HG03280 (cell line): Measurements from ENCODE around the gene C1QB.
"Not testable (repeated sequence)": the region's sequence is repeated elsewhere in the genome, so short reads cannot be mapped to it uniquely, and the experiment has no call there.

Experiments used
- ATAC-seq: cut with Tn5 transposase; IDR thresholded peaks from one replicate; pipeline ENCODE4 v1.9.1; 2021; ENCODE audit warnings: mild to moderate bottlenecking, moderate library complexity; ENCODE audit not compliant: unreplicated experiment

Gene C1QB

DNA sequence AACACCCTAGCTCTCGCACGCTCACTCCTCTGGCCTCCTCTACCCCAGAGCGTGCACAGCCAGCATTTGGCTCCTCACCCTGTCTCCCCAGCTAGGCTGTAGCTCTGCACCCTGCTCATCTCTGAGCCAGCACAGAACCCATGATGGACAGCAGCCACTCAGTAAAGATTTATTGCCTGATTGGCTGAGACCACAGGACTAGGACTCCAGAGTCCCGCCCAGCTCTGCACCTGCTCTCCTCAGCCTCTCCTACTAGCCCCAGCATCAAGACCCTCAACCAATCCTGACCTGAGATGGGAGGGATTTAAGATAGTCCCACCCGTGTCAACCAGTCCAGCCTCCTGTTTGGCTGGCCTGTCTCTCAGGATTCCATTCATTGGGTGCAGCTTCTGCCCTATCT is 9.3 kb downstream of the C1QB start:
- ATAC-seq, result no peak

DNA sequence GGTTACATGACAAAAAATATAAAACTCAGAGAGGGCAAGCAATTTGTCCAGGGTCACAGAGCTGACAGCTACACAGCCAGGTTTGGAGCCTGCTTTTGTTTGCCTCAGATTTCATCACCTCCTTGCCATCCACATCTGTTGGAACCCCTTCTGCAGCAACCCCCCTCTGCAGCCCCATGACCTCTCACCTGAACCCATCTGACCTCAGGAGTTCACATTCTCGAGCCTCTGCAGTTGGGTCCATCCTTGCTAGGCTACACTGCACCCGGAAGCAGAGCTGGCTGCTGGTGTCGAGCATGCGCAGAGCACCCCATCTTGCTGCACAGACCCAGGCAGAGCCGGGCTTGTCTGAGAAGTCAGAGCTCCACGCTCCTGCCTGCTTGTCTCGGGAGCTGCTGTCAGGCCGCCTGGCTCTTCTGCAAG is 10.0 kb downstream of the C1QB start:
- no peak for ATAC-seq

DNA sequence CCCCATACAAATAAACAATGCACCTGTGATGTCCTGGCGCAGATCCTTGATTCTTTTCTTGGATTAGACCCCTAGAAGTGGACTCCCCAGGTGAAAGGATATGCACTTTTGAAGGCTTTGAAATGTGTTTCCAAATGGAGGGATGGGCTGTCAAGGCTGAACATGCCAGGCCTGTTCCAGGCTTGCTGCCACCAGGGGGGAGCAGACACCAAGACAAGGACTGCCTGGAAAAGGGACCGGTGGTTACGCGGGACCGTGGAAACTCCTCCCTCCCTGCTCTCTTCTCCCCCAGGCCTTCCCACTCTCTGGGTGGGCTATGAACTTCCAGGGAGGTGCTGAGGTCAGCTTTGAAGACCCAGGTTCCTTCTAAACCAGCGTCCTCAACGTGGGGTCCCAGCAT is 12.7 kb downstream of the C1QB start:
- ATAC-seq, result no peak

DNA sequence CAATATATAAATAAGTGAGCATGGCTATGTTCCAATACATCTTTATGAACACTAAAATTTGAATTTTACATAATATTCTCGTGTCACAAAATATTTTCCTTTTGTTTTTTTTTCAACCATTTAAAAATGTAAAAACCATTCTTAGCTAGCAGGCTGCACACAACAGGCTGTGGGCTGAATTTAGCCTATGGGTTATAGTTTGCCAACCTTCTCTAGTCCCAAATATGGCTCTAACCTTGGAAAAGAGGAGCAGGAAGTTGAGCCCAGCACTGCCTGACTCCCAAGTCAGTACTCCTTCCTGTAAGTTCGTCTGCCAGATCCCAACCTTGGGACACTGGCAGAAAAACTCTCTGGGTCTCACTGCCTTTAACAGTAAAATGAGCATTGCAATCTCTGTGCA is 13.4 kb downstream of the C1QB start:
- ATAC-seq, result no peak

DNA sequence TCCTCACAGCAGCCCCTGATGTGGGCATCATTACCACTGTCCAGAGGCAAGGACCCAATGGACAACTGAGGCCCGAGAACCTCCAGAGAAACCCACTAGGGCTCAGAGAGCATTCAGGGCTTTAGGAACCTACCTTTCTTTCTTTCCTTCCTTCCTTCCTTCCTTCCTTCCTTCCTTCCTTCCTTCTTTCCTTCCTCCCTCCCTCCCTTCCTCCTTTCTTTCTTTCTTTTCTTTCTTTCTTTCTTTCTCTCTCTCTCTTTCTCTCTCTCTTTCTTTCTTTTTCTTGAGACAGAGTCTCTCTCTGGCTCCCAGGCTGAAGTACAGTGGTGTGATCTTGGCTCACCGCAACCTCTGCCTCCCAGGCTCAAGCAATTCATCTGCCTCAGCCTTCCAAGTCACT is 15.8 kb downstream of the C1QB start:
- not testable (repeated sequence) for ATAC-seq

DNA sequence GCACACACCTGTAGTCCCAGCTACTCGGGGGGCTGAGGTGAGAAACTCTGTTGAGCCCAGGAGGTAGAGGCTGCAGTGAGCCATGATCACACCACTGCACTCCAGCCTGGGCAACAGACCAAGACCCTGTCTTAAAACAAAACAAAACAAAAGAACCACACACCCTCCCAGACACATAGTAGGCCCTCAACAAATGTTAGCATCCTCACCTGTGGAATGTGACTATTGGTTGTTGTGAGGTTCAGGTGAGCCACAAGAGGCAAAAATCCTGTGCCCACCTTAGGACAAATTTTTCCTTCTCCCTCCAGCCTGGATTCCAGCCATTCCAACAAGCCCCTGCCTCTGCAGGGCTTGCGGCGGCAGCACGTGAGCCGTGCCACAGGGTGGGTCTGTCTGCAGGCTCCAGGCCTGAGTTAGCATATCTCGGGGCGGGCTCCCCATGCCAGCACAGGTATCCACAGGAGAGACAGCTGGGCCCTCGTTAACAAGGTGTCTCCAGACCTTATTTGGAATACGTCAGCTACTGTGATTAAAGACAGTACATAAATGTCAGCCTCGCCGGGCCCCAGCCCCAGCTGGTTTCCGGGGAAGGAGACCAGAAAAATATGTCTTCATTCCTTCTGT is 17.4 kb downstream of the C1QB start:
- no peak for ATAC-seq

DNA sequence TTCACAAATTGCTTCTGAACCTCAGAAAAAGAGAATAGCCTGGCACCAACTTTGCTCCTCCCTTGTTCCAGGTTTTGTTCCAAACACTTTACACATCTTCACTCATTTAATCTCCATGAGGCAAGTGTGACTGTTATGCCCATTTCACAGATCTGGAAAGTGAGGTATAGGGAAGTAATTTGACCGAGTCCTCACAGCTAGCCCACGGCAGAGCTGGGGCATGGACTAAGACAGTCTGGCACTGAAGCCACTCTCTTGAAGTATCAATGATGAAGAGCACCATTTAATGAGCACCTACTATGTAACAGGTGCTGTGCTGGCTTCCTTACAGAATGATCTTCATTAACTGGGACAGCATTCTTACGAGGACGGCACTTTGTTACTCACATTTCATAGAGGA is 19.0 kb downstream of the C1QB start:
- ATAC-seq, result no peak

DNA sequence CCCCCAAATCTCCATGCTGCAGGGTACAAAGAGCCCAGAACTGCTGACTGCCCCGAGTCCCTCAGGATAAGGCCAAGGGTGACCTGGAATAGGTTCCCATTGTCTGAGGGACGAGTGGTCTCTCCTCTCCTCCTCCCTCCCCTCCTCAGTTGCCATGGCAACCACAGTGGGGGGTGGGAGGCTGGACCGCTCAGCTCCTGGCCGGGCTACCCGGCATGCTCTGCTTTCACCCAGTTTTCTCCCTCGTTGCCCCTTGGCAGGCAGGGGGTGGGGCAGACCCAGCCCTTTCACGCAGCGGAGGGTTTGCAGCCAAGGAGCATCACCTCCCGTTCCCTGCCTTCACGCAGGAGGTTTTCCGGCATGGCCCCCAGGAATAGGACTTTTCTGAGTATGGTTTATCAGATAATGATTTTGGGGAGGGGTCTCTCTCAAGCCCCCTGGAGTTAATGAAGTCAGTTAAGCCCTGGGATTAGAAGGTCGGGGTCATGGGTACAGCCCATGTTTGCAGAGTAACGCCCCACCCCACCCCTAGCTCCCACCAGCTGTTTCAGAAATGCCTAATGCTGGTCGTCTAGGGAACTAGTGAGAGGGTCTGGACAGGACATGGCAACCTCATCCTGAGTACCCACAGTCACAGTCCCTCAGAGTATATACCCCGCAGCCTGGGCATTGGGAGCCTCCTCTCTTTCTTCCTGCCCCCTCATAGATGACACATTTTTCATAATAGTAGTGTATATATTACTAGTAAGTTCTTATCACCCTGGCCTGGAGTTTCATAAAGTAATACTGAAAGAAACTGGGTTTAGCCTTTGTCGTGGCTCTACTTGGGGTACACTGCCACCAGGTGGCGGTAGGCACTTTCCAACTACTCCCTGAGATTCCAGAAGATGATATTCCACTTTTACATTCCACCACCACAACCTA is 20.7 kb downstream of the C1QB start:
- no peak for ATAC-seq

DNA sequence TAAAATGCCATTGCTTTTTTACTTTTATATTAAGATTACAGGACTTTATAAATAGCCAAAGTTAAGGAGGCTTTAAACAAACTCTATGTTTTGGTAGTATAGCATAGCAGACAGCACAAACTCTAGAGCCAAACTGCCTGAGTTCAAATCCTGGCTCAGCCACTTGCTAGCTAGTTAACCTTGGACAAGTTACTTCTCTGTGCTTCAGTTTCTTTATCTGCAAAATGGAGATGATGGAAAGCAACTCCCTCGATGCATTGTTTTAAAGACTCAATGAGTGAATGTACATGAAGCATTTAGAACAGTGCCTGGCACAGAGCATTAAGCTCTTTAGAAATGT is 21.3 kb downstream of the C1QB start:
- ATAC-seq, result no peak

DNA sequence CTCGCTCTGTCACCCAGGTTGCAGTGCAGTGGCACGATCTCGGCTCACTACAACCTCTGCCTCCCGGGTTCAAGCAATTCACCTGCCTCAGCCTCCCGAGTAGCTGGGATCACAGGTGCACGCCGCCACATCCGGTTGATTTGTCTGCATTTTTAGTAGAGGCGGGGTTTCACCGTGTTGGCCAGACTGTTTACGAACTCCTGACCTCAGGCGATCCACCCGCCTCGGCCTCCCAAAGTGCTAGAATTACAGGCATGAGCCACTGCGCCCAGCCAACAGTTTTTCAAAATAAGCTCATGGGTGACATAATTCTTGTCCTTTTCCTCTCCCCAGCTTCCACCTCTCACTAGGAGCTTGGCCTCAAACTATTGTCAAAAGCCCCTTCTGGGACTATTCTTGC is 23.1 kb downstream of the C1QB start:
- not testable (repeated sequence) for ATAC-seq

DNA sequence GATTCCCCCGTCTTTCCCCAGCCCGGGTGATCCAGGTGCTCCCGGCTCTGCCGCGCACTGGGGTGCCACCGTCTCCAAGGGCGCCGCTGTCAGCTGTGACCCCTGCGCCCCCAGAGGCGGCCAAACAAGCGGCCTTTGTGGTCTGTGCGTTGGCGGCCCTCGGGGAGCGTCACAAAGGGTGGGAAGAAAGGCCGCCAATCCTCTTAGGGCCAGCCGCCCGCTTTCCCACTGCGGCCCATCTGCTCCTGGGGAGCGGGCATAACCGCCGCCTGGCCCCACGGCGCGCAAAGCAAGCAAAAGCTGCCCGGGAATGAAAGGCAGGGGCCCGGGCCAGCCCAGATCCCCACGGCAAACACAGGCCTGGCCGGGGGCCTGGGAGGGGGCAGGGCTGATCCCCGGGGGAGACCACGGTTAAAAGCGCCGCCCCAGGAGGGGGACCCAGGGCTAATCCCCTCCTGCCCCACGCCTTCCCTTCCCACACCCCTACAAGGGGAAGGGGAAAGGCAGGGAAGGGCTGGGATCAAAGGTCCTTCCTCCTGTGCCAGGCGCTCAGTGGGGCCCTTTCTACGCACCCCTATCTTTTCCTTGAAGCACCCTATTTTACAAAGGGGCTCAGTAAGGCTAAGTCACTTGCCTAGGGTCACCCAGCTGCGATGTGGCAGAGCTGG is 24.0 kb downstream of the C1QB start:
- ATAC-seq, result no peak

DNA sequence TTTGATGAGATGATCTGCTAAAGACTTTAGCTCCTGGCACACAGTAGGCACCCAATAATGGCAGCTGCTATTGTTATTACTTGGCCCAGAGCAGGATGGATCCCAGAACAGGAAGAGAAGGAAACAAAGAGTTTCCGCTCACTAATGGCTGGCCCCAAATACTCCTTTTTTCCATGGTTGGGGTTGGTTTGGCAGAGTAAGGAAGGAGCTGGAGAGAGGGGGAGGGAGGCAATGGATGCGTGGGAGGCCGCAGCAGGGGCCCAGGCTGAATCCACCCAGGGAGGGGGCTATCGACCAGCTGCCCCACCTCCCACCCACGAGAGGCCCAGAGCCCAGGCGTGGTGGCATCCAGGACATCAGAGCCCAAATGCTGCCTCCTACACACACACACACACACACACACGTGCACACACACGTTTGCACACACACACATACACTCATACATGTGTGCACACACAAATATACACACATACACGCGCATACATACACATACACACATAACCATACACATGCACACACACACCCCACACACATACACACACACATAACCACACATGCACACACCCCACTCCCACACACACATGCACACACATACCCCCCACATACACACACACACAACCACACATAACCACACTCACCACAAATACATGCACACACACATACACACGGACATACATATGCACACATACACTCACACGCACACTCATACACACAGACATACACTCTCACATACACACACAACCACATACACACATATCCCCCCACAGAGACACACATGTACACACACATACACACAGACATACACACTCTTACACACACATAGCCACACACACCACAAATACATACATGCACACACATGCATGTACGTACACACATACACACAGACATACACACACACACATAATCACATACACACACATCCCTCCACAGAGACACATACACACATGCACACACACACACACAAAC is 25.2 kb downstream of the C1QB start:
- ATAC-seq, result no peak

DNA sequence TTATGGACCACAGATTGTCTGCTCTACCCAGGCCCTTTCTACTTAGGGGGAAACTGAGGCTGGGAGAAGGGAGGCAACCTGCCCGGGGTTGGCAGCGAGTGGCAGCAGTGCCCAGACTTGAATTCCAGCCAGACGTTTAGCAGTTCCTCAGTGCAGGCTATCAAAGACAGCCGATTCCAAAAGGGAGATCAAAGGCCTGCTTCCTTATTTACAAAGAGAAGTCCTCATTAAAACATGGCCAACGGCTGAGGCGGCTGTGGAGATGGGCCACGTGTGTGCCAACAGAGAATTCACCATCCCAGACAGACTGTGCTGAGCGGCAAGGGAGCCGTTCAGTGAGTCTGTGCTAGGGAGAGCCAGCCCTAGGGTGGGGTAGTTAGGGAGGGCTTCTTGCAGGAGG is 27.7 kb downstream of the C1QB start:
- ATAC-seq, result no peak

DNA sequence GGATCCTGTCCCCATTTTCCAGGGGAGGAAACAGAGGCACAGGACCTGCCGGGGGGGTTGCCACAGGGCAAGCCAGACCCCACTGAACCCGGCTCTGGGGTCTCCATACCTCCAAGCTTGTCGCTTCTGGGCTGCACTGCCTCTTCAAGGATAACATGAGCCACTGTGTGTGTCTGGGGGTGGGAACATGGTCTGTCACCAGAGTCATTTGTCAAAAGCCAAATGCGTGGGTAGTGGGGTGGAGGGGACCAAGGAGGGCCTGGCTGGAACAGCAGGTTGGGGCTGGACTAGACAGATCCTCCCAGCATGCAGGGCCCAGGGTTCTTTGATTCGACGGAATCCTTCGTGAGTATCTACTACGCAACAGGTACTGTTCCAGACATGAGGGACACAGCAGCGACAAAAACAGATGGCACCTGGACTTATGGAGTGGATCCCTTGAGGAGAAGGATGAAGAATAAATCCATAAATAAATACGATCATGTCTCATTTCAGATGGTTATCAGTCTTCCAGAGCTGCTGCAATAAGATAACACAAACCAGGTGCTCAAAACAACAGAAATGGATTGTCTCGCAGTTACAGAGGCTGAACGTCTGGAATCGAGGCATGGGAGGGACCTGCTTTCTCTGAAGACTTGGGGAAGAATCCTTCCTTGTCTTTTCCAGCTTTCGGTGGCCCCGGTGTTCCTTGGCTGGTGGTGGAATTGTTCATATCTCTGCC is 28.7 kb downstream of the C1QB start:
- ATAC-seq, result no peak

DNA sequence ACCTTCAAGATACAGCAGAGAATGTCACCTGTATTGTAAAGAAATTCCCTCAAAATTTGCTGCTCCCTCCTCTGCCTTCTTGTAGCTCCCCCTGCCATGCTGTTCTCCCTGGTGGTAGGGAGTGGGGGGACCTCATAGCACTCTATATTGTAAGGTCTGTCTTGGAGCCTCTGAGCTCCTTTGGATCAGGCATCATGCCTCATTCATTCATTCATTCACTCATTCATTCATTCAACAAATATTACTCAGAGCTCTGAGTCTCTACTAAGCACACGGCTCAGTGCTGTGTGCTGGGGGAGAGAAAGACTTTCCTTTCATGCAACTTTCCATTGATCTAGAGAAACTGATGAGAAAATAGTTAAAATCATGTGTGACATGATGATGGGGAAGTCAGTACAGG is 30.5 kb downstream of the C1QB start:
- no peak for ATAC-seq

DNA sequence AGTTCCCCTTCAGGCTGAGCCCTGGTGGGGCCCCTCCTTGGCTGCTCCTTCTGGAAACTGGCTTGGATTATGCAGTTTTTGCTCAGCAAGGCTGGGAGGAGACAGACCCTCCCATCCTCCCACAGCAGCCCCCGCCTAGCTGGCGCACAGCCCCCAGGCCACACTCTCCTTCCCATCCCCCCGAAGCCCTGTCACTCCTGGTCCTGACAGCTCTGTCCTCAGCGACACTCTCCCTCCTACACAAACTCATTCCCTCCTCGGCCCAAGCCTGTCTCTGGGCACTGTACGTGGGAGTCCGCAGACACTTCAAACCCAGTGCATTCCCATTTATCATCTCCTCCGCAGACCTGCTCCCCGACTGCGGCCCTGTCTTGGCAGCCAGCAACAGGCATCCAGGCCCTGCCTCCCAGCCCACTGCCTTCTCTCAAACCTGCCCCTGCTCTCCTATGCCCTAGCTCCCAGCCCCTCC is 32.6 kb downstream of the C1QB start:
- no peak for ATAC-seq

DNA sequence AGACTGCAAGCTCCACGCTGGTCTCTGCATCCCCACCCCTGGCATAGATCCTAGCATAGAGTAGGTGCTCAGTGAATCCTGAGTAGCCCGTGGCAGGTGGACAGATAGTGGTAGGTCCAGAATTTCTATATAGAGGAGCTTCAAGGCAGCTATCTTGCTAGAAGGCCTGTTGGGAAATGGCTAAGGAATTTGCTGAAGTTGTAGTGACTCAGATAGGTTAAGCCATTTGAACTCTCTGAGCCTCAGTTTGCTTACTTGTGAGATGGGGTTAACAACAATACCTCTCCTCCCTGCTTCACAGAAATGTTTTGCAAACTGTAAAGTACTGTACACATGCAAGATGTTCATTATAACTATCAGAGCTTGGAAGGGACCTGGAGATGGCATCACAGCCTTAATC is 34.2 kb downstream of the C1QB start:
- no peak for ATAC-seq

DNA sequence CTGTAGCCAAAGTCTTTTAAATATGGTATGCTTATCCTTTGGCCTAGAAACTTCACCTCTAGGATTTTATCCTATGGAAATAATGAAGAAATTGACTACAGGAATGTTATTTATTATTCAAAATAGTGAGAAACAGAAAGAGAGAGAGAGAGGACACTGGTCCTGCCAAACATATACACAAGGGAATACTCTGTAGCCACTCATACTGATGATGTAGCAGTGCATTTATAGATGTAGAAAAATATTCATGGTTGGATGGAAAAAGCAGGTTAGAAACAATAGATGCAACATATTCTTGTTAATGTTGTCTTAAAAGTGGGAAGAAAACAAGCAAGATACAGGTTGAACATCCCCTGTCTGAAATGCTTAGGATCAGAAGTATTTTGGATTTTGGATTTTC is 35.4 kb downstream of the C1QB start:
- no peak for ATAC-seq

DNA sequence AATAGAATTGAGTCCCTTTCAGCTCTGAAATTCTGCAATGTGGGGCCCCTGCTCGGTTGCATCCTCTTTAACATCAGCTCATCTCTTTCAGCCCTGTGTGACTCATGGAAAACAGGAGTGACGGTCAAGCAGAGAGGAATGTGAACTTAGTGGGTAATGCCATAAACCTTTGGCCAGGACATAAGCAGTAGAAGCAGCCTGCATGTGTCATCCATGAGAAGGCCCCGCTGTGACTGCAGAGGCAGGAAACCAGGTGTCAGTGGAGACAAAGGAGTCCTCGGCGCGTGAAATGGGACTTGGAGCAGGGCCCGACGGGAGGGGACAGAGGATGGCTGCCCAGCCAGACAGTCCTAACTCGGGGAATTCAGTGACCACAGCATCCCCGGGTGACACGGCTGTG is 36.5 kb downstream of the C1QB start:
- ATAC-seq, result no peak
